ENCODE measurements around the gene FTSJ1. TPM values are rescaled to one million over a fixed set of nuclear protein-coding genes. Genes with fewer than 3 reads are reported as not detected.

FTSJ1 gene
- total RNA-seq, 1 experiment from 2014 or later, result 49.4 TPM

- TF ChIP-seq CTCF (conservative IDR thresholded peaks at IDR 0.05), result no peak
- peaks cover 1% of the 10 kb centered on the region for H3K27me3 Mint-ChIP-seq (ENCODE audit: low read depth)
- no peaks in the 10 kb centered on the region for H3K27me3 ChIP-seq (ENCODE audit: insufficient read depth, low read length)
- 0 out of 5 replicates have a peak overlapping the region, but pooled peaks of 1 of the 2 experiments have one; percentile 7 for H3K4me3 Mint-ChIP-seq
- H2BK12ac ChIP-seq (ENCODE audit: insufficient read length, low read depth, low read length), result no peak overlapping the region
- peaks cover 10 to 13% of the 10 kb centered on the region in 2 experiments for H3K4me1 Mint-ChIP-seq
- H3K56ac ChIP-seq (ENCODE audit: insufficient read length, low read depth, low read length), result no peak overlapping the region
- WGBS (ENCODE audit: extremely low coverage, insufficient read length, low lambda C conversion rate), result no CpG with 5 or more reads among the region's 5 CpGs
- peaks cover 3% of the 10 kb centered on the region; the same call in 1 of the 2 replicates for H3K79me2 ChIP-seq (ENCODE audit: insufficient read depth, low read length)
- peaks cover 75 to 85% of the 10 kb centered on the region in 2 experiments for H3K9me3 Mint-ChIP-seq
- no peak overlapping the region for H3K27ac ChIP-seq (ENCODE audit: insufficient read length, low read depth, low read length)
- no peak overlapping the region for H2BK15ac ChIP-seq (ENCODE audit: low read depth, low read length)
- H3K14ac ChIP-seq (ENCODE audit: insufficient read depth, low read length), result no peak overlapping the region
- no peak overlapping the region for H3K23ac ChIP-seq (ENCODE audit: insufficient read length, low read depth, low read length)
- H4K8ac ChIP-seq (replicated peaks; ENCODE audit: insufficient read length, low read depth, low read length), result no peak overlapping the region
- no peak overlapping the region for H3T11ph ChIP-seq (ENCODE audit: low read length)
- no peak overlapping the region for H3K27ac Mint-ChIP-seq
- H2BK20ac ChIP-seq (ENCODE audit: low read depth, low read length, poor library complexity, severe bottlenecking), result no peak overlapping the region
- peaks cover 32 to 68% (median 52%) of the 10 kb centered on the region in 3 experiments for H3K36me3 Mint-ChIP-seq (ENCODE audit: insufficient read depth in 1 of 3, low read depth in 3 of 3)
- H3K23me2 ChIP-seq (ENCODE audit: insufficient read length, low read depth, low read length, poor library complexity, severe bottlenecking), result no peaks in the 10 kb centered on the region
- no peak overlapping the region for H2AK5ac ChIP-seq (ENCODE audit: insufficient read length, low read length)
- H4K20me1 ChIP-seq (ENCODE audit: control insufficient read depth, insufficient read depth, insufficient read length), result no peaks in the 10 kb centered on the region
- no peak overlapping the region for H2BK5ac ChIP-seq (ENCODE audit: insufficient read length, low read length)
- no peak overlapping the region for H3K9ac ChIP-seq (ENCODE audit: extremely low read depth, insufficient read length, low read length)
- no peaks in the 10 kb centered on the region for H3K4me1 ChIP-seq (ENCODE audit: insufficient read depth, low read length)
- H3K79me1 ChIP-seq (ENCODE audit: insufficient read depth, low read depth, low read length, poor library complexity, severe bottlenecking), result no peaks in the 10 kb centered on the region
- no peak overlapping the region for H3K18ac ChIP-seq (ENCODE audit: insufficient read length, low read depth, low read length)
- H3K4ac ChIP-seq (ENCODE audit: low read depth, low read length), result no peak overlapping the region
- H2BK120ac ChIP-seq (ENCODE audit: low read depth, low read length, poor library complexity, severe bottlenecking), result no peak overlapping the region
- H4K91ac ChIP-seq (ENCODE audit: insufficient read length, low read depth, low read length), result no peak overlapping the region
- no peak overlapping the region for H4K5ac ChIP-seq (ENCODE audit: insufficient read length, low read depth, low read length)
- no peak overlapping the region for H3K4me2 ChIP-seq (ENCODE audit: insufficient read depth, insufficient read length, low read length)
- DNase-seq, result no peak
- no peak overlapping the region for H2AFZ ChIP-seq (ENCODE audit: low read length)
- H3K9me3 ChIP-seq (ENCODE audit: control insufficient read depth, low read depth, low read length), result peaks cover 35% of the 10 kb centered on the region
Measured at GRCh38 chrX:48478806-48479205, 2.8 kb downstream of the FTSJ1 start.

All from H9 (cell line).